ENCODE results near the gene CEP20. TPM values are rescaled to one million over a fixed set of nuclear protein-coding genes. Genes with fewer than 3 reads are reported as not detected.
"Not testable (repeated sequence)": the region's sequence is repeated elsewhere in the genome, so short reads cannot be mapped to it uniquely, and the experiment has no call there.

The CEP20 gene
- total and polyA plus RNA-seq, 2 of the 8 experiments (the other 6 are each of a cell fraction or from before 2014, with no cell fraction given), result 16.2 to 49.0 TPM

- H3K18ac ChIP-seq (ENCODE audit: extremely low read depth, low read length); H3K79me2 ChIP-seq (ENCODE audit: control insufficient read depth in 1 of 2, insufficient read depth in 2 of 2, low read length in 2 of 2); H4K20me1 ChIP-seq (replicated peaks in 1 of 2; ENCODE audit: control insufficient read depth in 1 of 2, insufficient read depth in 2 of 2, low read length in 2 of 2); H3K23ac ChIP-seq (ENCODE audit: insufficient read length); H4K8ac ChIP-seq (ENCODE audit: extremely low read depth, insufficient read depth, low read length); H2BK12ac ChIP-seq (ENCODE audit: low read depth, low read length); H3K4me3 ChIP-seq (ENCODE audit: extremely low read depth in 1 of 4, insufficient read depth in 2 of 4, low read depth in 3 of 4, low read length in 4 of 4); DNase-seq (ENCODE audit: low read depth in 1 of 2, low spot score in 2 of 2); H3K23me2 ChIP-seq (ENCODE audit: low read depth, low read length); H3K4me1 ChIP-seq (replicated peaks in 1 of 4; ENCODE audit: control insufficient read depth in 3 of 4, insufficient read depth in 4 of 4, low read length in 3 of 4); H2BK120ac ChIP-seq (replicated peaks; ENCODE audit: low read depth, low read length); H2AFZ ChIP-seq (ENCODE audit: low read length); FAIRE-seq; H3K27me3 ChIP-seq (replicated peaks in 1 of 4; ENCODE audit: control insufficient read depth in 3 of 4, extremely low read depth in 1 of 4, insufficient read depth in 3 of 4, low read length in 3 of 4); H3K9me3 ChIP-seq (ENCODE audit: insufficient read depth in 2 of 2, low read depth in 1 of 2, low read length in 1 of 2); H3K4ac ChIP-seq (replicated peaks; ENCODE audit: insufficient read length, low read depth, low read length); H3K79me1 ChIP-seq (ENCODE audit: low read depth, low read length); H4K5ac ChIP-seq (ENCODE audit: insufficient read length, low read depth, low read length); H3K27ac ChIP-seq (ENCODE audit: low read depth, low read length); H3K9ac ChIP-seq (replicated peaks in 1 of 4; ENCODE audit: extremely low read depth in 1 of 4, low read depth in 3 of 4, low read length in 3 of 4); H3K14ac ChIP-seq (ENCODE audit: insufficient read length); POLR2A ChIA-PET (ENCODE audit: partially characterized antibody); H2AK5ac ChIP-seq (ENCODE audit: low read depth, low read length); H3K56ac ChIP-seq (replicated peaks; ENCODE audit: insufficient read length, low read depth, low read length); H2BK20ac ChIP-seq (ENCODE audit: low read length); H2BK15ac ChIP-seq (ENCODE audit: low read length); H3K4me2 ChIP-seq (ENCODE audit: insufficient read depth in 1 of 2, low read depth in 2 of 2, low read length in 2 of 2); H3K36me3 ChIP-seq (ENCODE audit: control insufficient read depth in 2 of 4, insufficient read depth in 4 of 4, low read length in 3 of 4); H4K91ac ChIP-seq (replicated peaks; ENCODE audit: insufficient read length, low read length); H2BK5ac ChIP-seq (ENCODE audit: low read depth, low read length): not testable (repeated sequence)
- CTCF ChIA-PET (ENCODE audit: partially characterized antibody), result interaction anchor here (0.7 kb wide), 1 partner anchor 218 kb away, joined by 3 read pairs; no protein-coding TSS in a partner anchor
- WGBS, 2 experiments (ENCODE audit: extremely low coverage in 1 of 2, insufficient coverage in 1 of 2, insufficient read length in 1 of 2, insufficient replicate concordance in 2 of 2, low coverage in 1 of 2, low lambda C conversion rate in 2 of 2, missing lambda C conversion rate in 1 of 2), result 96% methylated on average over 8 of the region's 8 CpGs; no CpG with 5 or more reads in 1 of the 2 experiments
Observed at GRCh38 chr16:15839204-15839603, 49.2 kb downstream of the CEP20 start.
